Activated naive CD8-positive, alpha-beta T cell treated with anti-CD3 and anti-CD28 coated beads, Interleukin-2, amount 10 ng/mL, durations not matched to agents 7 days and 5 days (primary cell): Measurements from ENCODE around the gene SLC25A39. TPM values are rescaled to one million over a fixed set of nuclear protein-coding genes. Genes with fewer than 3 reads are reported as not detected.
"Not testable (repeated sequence)": the region's sequence is repeated elsewhere in the genome, so short reads cannot be mapped to it uniquely, and the experiment has no call there.

Experiments used
- ATAC-seq: fragments of 150-1000 bp; cut with Tn5 transposase; one replicate; pipeline ENCODE4 v1.10.0; 2021; ENCODE audit warnings: low read depth, moderate library complexity
- POLR2A ChIA-PET: fragments of 350-600 bp; sonication (Branson Sonifier 250); formaldehyde crosslinking; loops from one replicate; lab custom pipeline; 2021; ENCODE audit warnings: antibody characterized with exemption; lab: Charles Lee
- DNase-seq: peaks from one replicate; pipeline ENCODE4 v3.0.0; 2021
- H3K27ac Mint-ChIP-seq: one replicate; pipeline ENCODE4 v1.8.0; 2022; ENCODE audit warnings: mild to moderate bottlenecking, mixed read lengths
- H3K27me3 Mint-ChIP-seq: one replicate; pipeline ENCODE4 v1.8.0; 2022; ENCODE audit warnings: mild to moderate bottlenecking, moderate library complexity, mixed read lengths
- H3K36me3 Mint-ChIP-seq: one replicate; pipeline ENCODE4 v1.8.0; 2021; ENCODE audit warnings: mild to moderate bottlenecking, mixed read lengths
- H3K4me1 Mint-ChIP-seq: one replicate; pipeline ENCODE4 v1.8.0; 2021; ENCODE audit warnings: mixed read lengths
- H3K4me3 Mint-ChIP-seq: one replicate; pipeline ENCODE4 v1.8.0; 2022; ENCODE audit warnings: mild to moderate bottlenecking, moderate library complexity, mixed read lengths
- H3K9me3 Mint-ChIP-seq: one replicate; pipeline ENCODE4 v1.8.0; 2021; ENCODE audit warnings: mixed read lengths
- total RNA-seq, 2 experiments: library from RNA; stranded (reverse); gene quantifications; one replicate each; pipeline ENCODE4 v1.2.3, GENCODE V29; 2021

The SLC25A39 gene
- total RNA-seq, 2 experiments from 2014 or later = 104 to 117 TPM

DNA sequence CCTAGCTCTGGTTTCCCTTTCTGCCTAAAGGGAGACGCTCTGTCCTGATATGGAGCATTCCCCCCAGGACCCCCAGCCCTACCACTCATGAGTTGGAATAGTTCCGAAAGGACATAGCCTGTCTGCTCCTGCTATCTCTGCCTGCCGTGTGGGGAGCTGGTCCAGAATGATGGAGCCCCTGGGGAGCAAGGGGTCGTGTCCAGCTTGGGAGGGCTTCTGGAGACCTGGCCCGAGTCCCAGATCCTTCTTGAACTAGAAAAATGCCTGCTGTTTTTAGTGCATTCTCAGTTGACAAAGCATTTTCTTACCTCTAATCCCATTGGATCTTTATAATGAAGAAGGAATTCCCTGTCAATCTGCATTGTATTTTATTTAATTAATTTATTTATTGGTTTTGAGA, 11.3 kb upstream of the SLC25A39 start:
- no peak for ATAC-seq
- no peak overlapping the region for H3K4me3 Mint-ChIP-seq
- POLR2A ChIA-PET = no interaction called here
- peaks cover 6% of the 10 kb centered on the region for H3K27me3 Mint-ChIP-seq
- H3K4me1 Mint-ChIP-seq = peaks cover 7% of the 10 kb centered on the region
- H3K36me3 Mint-ChIP-seq = no peaks in the 10 kb centered on the region
- H3K27ac Mint-ChIP-seq = no peak overlapping the region
- no peaks in the 10 kb centered on the region for H3K9me3 Mint-ChIP-seq
- no peak for DNase-seq

GRCh38 chr17:44335564-44335963, 10.9 kb upstream of the SLC25A39 start:
- DNase-seq (no peak), ATAC-seq (no peak)
- Mint-ChIP-seq H3K27me3 (peaks cover 5% of the 10 kb centered on the region), H3K4me3 (no peak overlapping the region), H3K27ac (no peak overlapping the region), H3K36me3 (no peaks in the 10 kb centered on the region), H3K4me1 (peaks cover 7% of the 10 kb centered on the region), H3K9me3 (no peaks in the 10 kb centered on the region)
- POLR2A ChIA-PET = no interaction called here

DNA sequence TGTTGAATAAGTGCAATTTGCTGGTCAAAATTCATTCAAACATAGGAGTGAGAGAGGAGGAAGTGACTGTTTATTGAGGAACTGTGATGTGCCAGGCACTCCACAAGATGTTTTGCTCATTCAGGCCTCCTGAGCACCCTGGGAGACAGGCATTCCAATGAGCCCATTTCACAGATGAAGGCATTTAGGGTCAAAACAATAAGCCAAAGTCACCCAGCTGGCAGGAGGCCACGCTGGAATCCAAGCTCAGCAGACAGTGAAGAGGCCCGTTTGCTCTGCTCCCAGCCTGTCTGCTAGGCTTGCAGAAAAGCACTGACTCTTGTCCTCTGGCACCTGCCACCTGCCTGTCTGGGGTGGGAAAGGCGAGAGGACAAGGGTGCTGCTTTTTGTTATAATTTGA, 10.1 kb upstream of the SLC25A39 start:
- POLR2A ChIA-PET = interaction anchor here (0.9 kb wide), 1 partner anchor 125 kb away, joined by 3 read pairs; no protein-coding TSS in a partner anchor
- DNase-seq = no peak
- no peaks in the 10 kb centered on the region for H3K36me3 Mint-ChIP-seq
- no peak overlapping the region for H3K4me3 Mint-ChIP-seq
- H3K27ac Mint-ChIP-seq = no peak overlapping the region
- H3K27me3 Mint-ChIP-seq = peaks cover 2% of the 10 kb centered on the region
- ATAC-seq = no peak
- H3K9me3 Mint-ChIP-seq = no peaks in the 10 kb centered on the region
- H3K4me1 Mint-ChIP-seq = peaks cover 7% of the 10 kb centered on the region

DNA sequence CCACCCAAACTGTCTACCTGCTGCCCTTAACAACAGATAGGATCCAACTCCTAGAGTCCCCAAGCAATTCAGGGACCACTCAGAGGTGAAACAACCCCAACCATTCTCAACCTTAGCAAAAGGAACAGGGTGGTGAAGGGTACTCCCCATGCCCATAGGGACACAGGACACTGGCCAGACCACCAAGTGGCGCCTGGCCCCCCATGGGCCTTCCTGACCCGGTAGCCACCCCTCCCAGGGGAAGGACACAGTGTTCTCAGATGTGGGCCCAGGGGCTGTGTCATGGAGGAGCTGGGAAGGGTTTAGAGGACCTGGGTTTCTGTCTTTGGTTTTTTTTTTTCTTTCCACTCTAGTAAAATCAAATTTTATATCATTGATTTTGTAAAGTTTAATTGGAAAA, 9.7 kb upstream of the SLC25A39 start:
- no peak for ATAC-seq

GRCh38 chr17:44333371-44333770, 8.7 kb upstream of the SLC25A39 start:
- DNase-seq = no peak
- POLR2A ChIA-PET = interaction anchor here (1.3 kb wide), 1 partner anchor 12 kb away, joined by 3 read pairs; the partner anchor contains the start of gene GRN
- H3K4me1 Mint-ChIP-seq = peaks cover 7% of the 10 kb centered on the region
- no peak overlapping the region for H3K27ac Mint-ChIP-seq
- no peaks in the 10 kb centered on the region for H3K36me3 Mint-ChIP-seq
- no peak overlapping the region for H3K4me3 Mint-ChIP-seq
- H3K9me3 Mint-ChIP-seq = no peaks in the 10 kb centered on the region
- no peak for ATAC-seq
- peaks cover 2% of the 10 kb centered on the region for H3K27me3 Mint-ChIP-seq

More for the DNA sequence above, 9.7 kb upstream of the SLC25A39 start:
- H3K9me3 Mint-ChIP-seq = no peaks in the 10 kb centered on the region
- H3K36me3 Mint-ChIP-seq = no peaks in the 10 kb centered on the region
- POLR2A ChIA-PET = interaction anchor here (0.9 kb wide), 1 partner anchor 124 kb away, joined by 3 read pairs; no protein-coding TSS in a partner anchor
- DNase-seq = no peak
- H3K27me3 Mint-ChIP-seq = peaks cover 2% of the 10 kb centered on the region
- no peak overlapping the region for H3K4me3 Mint-ChIP-seq
- H3K4me1 Mint-ChIP-seq = peaks cover 7% of the 10 kb centered on the region
- no peak overlapping the region for H3K27ac Mint-ChIP-seq

DNA sequence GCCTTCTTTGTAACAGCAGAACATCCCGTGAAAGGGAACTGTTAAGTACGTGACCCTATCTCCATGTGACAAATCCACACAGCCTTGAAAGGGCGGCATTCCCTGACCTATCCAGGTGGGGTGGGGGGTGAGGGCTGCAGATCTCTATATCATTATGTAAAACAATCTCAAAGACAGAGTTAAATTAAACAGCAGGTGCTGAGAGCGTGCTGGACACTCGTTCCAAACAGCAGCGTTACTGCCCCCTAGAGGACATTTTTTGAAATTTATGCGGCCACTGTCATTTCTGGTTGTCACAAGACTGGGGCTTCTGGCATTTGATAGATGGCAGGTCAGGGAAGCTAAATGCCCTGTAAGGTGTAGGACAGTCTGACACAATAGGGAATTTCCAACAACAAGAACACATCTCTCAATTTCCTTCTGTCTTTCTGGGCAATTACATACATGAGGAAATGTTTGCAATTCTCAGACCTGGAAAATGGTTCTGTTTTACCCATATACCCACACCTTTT, 6.7 kb upstream of the SLC25A39 start:
- Mint-ChIP-seq H3K4me3 (no peak overlapping the region), H3K27ac (no peak overlapping the region), H3K36me3 (no peaks in the 10 kb centered on the region), H3K9me3 (no peaks in the 10 kb centered on the region), H3K27me3 (peaks cover 2% of the 10 kb centered on the region), H3K4me1 (peaks cover 13% of the 10 kb centered on the region)
- POLR2A ChIA-PET = interaction anchor here (0.9 to 2.6 kb wide), 6 partner anchors 86 to 145 kb away, joined by 3 to 12 read pairs (median 5); partner anchors contain the start of gene TMUB2
- ATAC-seq = peak; percentile 27
- no peak for DNase-seq

DNA sequence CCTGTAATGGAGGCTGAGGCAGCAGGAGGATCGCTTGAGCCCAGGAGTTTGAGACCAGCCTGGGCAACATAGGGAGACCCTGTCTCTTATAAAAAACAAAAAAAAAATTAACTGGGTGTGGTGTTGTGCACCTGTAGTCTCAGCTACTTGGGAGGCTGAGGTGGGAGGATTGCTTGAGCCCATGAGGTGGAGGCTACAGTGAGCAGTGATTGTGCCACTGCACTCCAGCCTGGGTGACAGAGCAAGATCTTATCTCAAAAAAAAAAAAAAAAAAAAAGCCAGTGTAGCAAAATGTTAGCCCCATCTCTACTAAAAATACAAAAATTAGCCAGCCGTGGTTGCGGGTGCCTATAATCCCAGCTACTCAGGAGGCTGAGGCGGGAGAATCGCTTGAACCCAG, 5.6 kb upstream of the SLC25A39 start:
- not testable (repeated sequence) for DNase-seq, H3K27ac Mint-ChIP-seq, ATAC-seq, H3K4me3 Mint-ChIP-seq, H3K27me3 Mint-ChIP-seq, H3K36me3 Mint-ChIP-seq, H3K9me3 Mint-ChIP-seq
- POLR2A ChIA-PET = interaction anchor here (0.6 to 2.6 kb wide), 6 partner anchors 109 to 219 kb away, joined by 3 to 12 read pairs (median 5); no protein-coding TSS in a partner anchor
- H3K4me1 Mint-ChIP-seq = peaks cover 15% of the 10 kb centered on the region

DNA sequence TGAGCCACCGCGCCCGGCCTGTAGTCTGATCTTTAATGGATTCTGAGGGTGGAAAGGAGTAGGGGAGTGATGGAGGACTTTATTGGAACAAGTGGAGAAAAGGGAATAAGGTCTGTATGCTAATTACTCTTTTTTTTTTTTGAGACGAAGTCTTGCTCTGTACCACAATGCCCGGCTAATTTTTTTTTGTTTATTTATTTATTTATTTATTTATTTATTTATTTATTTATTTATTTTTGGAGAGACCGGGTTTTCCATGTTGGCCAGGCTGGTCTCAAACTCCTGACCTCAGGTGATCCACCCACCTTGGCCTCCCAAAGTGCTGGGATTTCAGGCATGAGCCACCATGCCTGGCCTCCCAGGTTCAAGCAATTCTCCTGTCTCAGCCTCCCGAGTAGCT, 4.9 kb upstream of the SLC25A39 start:
- H3K4me1 Mint-ChIP-seq = peaks cover 15% of the 10 kb centered on the region
- not testable (repeated sequence) for H3K27me3 Mint-ChIP-seq, DNase-seq, H3K27ac Mint-ChIP-seq, H3K36me3 Mint-ChIP-seq, H3K9me3 Mint-ChIP-seq, ATAC-seq, H3K4me3 Mint-ChIP-seq
- POLR2A ChIA-PET = interaction anchor here (0.6 to 2.6 kb wide), 2 partner anchors 126 to 141 kb away, joined by 3 to 10 read pairs; no protein-coding TSS in a partner anchor

GRCh38 chr17:44327715-44328449, 3.3 kb upstream of the SLC25A39 start:
- Mint-ChIP-seq H3K27me3 (no peaks in the 10 kb centered on the region), H3K4me3 (no peak overlapping the region), H3K9me3 (no peaks in the 10 kb centered on the region), H3K27ac (peak overlapping the region; percentile 56), H3K36me3 (no peaks in the 10 kb centered on the region), H3K4me1 (peaks cover 24% of the 10 kb centered on the region)
- DNase-seq (no peak), ATAC-seq (no peak)
- POLR2A ChIA-PET = interaction anchor here (0.7 to 3.8 kb wide), 7 partner anchors 106 to 142 kb away, joined by 3 to 38 read pairs (median 4); no protein-coding TSS in a partner anchor

DNA sequence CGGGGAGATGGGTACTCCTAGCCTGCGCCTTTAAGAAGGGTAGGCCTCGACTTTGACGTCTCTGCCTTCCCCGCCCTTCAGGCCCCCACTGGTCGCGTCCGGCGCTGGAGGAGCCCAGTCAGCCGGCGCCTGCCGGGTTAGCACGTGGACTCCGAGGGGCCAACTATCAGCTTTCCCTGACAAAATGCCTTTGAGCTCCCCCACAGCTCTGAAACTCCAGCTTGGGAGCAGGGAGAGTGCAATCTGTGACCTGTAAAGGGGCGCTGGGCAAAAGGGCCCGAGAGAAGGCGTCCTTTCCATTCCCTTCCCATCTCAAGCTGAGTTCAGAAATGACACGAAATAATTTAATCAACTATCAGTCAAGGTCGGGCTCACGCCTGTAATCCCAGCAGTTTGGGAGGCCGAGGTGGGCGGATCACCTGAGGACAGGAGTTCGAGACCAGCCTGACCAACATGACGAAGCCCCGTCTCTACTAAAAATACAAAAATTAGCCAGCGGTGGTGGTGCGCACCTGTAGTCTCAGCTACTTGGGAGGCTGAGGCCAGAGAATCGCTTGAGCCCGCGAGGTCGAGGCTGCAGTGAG, 2.3 kb upstream of the SLC25A39 start:
- DNase-seq (peak; percentile 89), ATAC-seq (peak; percentile 73)
- Mint-ChIP-seq H3K4me3 (peak overlapping the region; percentile 90), H3K4me1 (peaks cover 27% of the 10 kb centered on the region), H3K27me3 (no peaks in the 10 kb centered on the region), H3K36me3 (no peaks in the 10 kb centered on the region), H3K27ac (peak overlapping the region; percentile 84), H3K9me3 (no peaks in the 10 kb centered on the region)
- POLR2A ChIA-PET = interaction anchor here (0.6 to 3.8 kb wide), 11 partner anchors 99 to 203 kb away, joined by 3 to 38 read pairs (median 5); partner anchors contain the start of genes ATXN7L3, HDAC5, TMUB2 and UBTF

- POLR2A ChIA-PET = interaction anchor here (0.6 to 3.8 kb wide), 6 partner anchors 14 to 183 kb away, joined by 3 to 45 read pairs (median 14); partner anchors contain the start of genes ATXN7L3 and UBTF
- peaks cover 20% of the 10 kb centered on the region for H3K4me1 Mint-ChIP-seq
- H3K27me3 Mint-ChIP-seq = no peaks in the 10 kb centered on the region
- peak overlapping the region; percentile 87 for H3K4me3 Mint-ChIP-seq
- peak overlapping the region; percentile 76 for H3K27ac Mint-ChIP-seq
- no peaks in the 10 kb centered on the region for H3K9me3 Mint-ChIP-seq
- ATAC-seq (no peak), DNase-seq (no peak)
- H3K36me3 Mint-ChIP-seq = peaks cover 6% of the 10 kb centered on the region
These were observed 492 bp downstream of the SLC25A39 start for GRCh38 chr17:44324092-44324570.

DNA sequence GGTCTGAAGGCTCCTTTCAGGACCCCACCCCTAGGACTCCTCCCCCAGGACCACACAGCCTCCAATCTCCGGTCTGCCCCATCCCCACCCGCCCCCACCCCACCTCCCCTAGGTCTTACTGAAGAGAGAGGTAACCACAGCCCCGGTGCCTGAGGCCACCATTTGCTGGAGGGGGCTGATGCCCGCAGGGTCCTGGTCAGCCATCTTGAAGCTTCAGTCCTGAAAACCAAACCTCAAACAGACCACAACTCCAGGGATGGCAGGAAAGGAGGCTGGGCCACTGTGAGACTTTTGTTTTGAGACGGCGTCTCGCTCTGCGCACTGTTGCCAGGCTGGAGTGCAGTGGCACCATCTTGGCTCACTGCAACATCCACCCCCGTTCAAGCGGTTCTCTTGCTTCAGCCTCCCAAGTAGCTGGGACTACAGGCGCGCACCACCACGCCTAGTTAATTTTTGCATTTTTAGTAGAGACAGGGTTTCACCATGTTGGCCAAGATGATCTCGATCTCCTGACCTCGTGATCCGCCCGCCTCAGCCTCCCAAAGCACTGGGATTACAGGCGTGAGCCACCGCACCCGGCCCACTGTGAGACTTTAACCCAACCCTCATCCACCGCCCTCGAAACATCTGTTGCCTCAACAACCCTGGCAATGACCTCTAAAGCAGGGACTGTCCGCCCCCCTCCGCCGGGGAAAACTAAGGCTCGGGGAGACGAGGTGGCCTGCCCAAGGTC, 1.1 kb downstream of the SLC25A39 start:
- no peaks in the 10 kb centered on the region for H3K9me3 Mint-ChIP-seq
- peaks cover 20% of the 10 kb centered on the region for H3K4me1 Mint-ChIP-seq
- H3K27ac Mint-ChIP-seq = peak overlapping the region; percentile 76
- ATAC-seq (no peak), DNase-seq (no peak)
- peaks cover 6% of the 10 kb centered on the region for H3K36me3 Mint-ChIP-seq
- peak overlapping the region; percentile 87 for H3K4me3 Mint-ChIP-seq
- POLR2A ChIA-PET = interaction anchor here (1.2 to 3.8 kb wide), 4 partner anchors 13 to 124 kb away, joined by 3 to 45 read pairs (median 14); partner anchors contain the start of genes ATXN7L3 and UBTF
- H3K27me3 Mint-ChIP-seq = no peaks in the 10 kb centered on the region
